IMR-90 (cell line): ENCODE measurements around the gene RNF17. TPM values are rescaled to one million over a fixed set of nuclear protein-coding genes. Genes with fewer than 3 reads are reported as not detected.

Source experiments
- ATAC-seq: fragments of 200-7000 bp; cut with Tn5 transposase; 2 replicates; pipeline ENCODE4 v1.9.1; 2020; ENCODE audit warnings: low read depth, mild to moderate bottlenecking, moderate library complexity
- BruUV-seq: library from RNA; stranded (reverse); fragments of 400-500 nt; replicated peaks from 2 replicates; lab custom pipeline; 2021; lab: Mats Ljungman, UMichigan
- CTCF ChIA-PET: fragments of 300-600 bp; formaldehyde crosslinking; extraction: SDS; loops from one replicate; lab custom pipeline; 2021; ENCODE audit warnings: antibody characterized with exemption; lab: Yijun Ruan, JAX
- POLR2A ChIA-PET: fragments of 300-600 bp; sonication (Branson Sonifier 250); formaldehyde crosslinking; loops from one replicate; lab custom pipeline; 2022; ENCODE audit warnings: antibody characterized with exemption; ENCODE audit not compliant: unreplicated experiment; lab: Charles Lee
- DNase-seq: peaks from one replicate; pipeline ENCODE4 v3.0.0; 2013
- H2AFZ ChIP-seq: replicated peaks from 2 replicates; pipeline ENCODE3; 2013; ENCODE audit warnings: low read length, mild to moderate bottlenecking; ENCODE audit not compliant: poor library complexity
- H2AK5ac ChIP-seq: 2 replicates; pipeline ENCODE4 v1.6.1; 2013; ENCODE audit warnings: low read depth, low read length, inconsistent platforms
- H2AK9ac ChIP-seq: replicated peaks from 2 replicates; pipeline ENCODE3; 2013; ENCODE audit warnings: mild to moderate bottlenecking, low read depth, low read length, moderate library complexity; ENCODE audit not compliant: poor library complexity
- H2BK120ac ChIP-seq: 2 replicates; pipeline ENCODE4 v1.6.1; 2013; ENCODE audit warnings: low read depth, low read length, inconsistent platforms
- H2BK15ac ChIP-seq: 3 replicates; pipeline ENCODE4 v1.6.1; 2013; ENCODE audit warnings: low read depth, low read length, inconsistent platforms
- H2BK20ac ChIP-seq: 2 replicates; pipeline ENCODE4 v1.6.1; 2013; ENCODE audit warnings: low read depth, mild to moderate bottlenecking, inconsistent platforms, low read length, moderate library complexity
- H2BK5ac ChIP-seq: 2 replicates; pipeline ENCODE4 v1.6.1; 2013; ENCODE audit warnings: mild to moderate bottlenecking, low read depth, low read length, inconsistent platforms; ENCODE audit not compliant: poor library complexity, severe bottlenecking
- H3K14ac ChIP-seq: replicated peaks from 2 replicates; pipeline ENCODE4 v1.6.1; 2013; ENCODE audit warnings: low read depth, low read length, inconsistent platforms
- H3K18ac ChIP-seq: 2 replicates; pipeline ENCODE4 v1.6.1; 2013; ENCODE audit warnings: low read depth, low read length, control low read depth
- H3K23ac ChIP-seq: 2 replicates; pipeline ENCODE4 v1.6.1; 2013; ENCODE audit warnings: low read depth, low read length, inconsistent platforms
- H3K27ac ChIP-seq: 2 replicates; pipeline ENCODE4 v1.5.1; 2013; ENCODE audit warnings: mild to moderate bottlenecking, control low read depth, low read length; ENCODE audit not compliant: insufficient read depth
- H3K27me3 ChIP-seq: 2 replicates; pipeline ENCODE4 v1.6.1; 2013; ENCODE audit warnings: low read length; ENCODE audit not compliant: control insufficient read depth, insufficient read depth
- H3K36me3 ChIP-seq: 2 replicates; pipeline ENCODE4 v1.6.1; 2013; ENCODE audit warnings: low read length, mixed read lengths; ENCODE audit not compliant: control insufficient read depth, insufficient read depth
- H3K4ac ChIP-seq: 2 replicates; pipeline ENCODE4 v1.6.1; 2013; ENCODE audit warnings: low read depth, low read length, inconsistent platforms
- H3K4me1 ChIP-seq: 2 replicates; pipeline ENCODE4 v1.6.1; 2013; ENCODE audit warnings: low read length, mixed read lengths; ENCODE audit not compliant: control insufficient read depth, insufficient read depth
- H3K4me2 ChIP-seq: 2 replicates; pipeline ENCODE4 v1.6.1; 2013; ENCODE audit warnings: low read depth, mild to moderate bottlenecking, control low read depth, low read length, moderate library complexity
- H3K4me3 ChIP-seq: 2 replicates; pipeline ENCODE4 v1.5.1; 2013; ENCODE audit warnings: low read depth, mild to moderate bottlenecking, control low read depth, low read length, moderate library complexity; ENCODE audit not compliant: insufficient read depth
- H3K56ac ChIP-seq: 2 replicates; pipeline ENCODE4 v1.6.1; 2013; ENCODE audit warnings: low read length, inconsistent platforms; ENCODE audit not compliant: insufficient read depth; ENCODE audit errors: extremely low read depth
- H3K79me1 ChIP-seq, 2 experiments: 2 replicates each; pipeline ENCODE4 v1.6.1; 2013; ENCODE audit warnings: low read length in 2 of 2, inconsistent platforms in 1 of 2, low read depth in 1 of 2
- H3K9ac ChIP-seq: 2 replicates; pipeline ENCODE4 v1.6.1; 2013; ENCODE audit warnings: low read depth, low read length, control low read depth
- H3K9me1 ChIP-seq: 2 replicates; pipeline ENCODE4 v1.6.1; 2013; ENCODE audit warnings: low read length, inconsistent platforms; ENCODE audit not compliant: insufficient read depth
- H3K9me3 ChIP-seq: 2 replicates; pipeline ENCODE4 v1.6.1; 2013; ENCODE audit warnings: low read length; ENCODE audit not compliant: control insufficient read depth, insufficient read depth
- H4K20me1 ChIP-seq: 2 replicates; pipeline ENCODE4 v1.6.1; 2013; ENCODE audit warnings: low read length, inconsistent platforms; ENCODE audit not compliant: insufficient read depth
- H4K5ac ChIP-seq: 2 replicates; pipeline ENCODE4 v1.6.1; 2013; ENCODE audit warnings: mild to moderate bottlenecking, low read depth, low read length, control low read depth
- H4K8ac ChIP-seq, 2 experiments: 2 replicates each; pipeline ENCODE4 v1.6.1; 2013; ENCODE audit warnings: low read depth in 2 of 2, low read length in 2 of 2, control low read depth in 1 of 2, inconsistent platforms in 1 of 2
- H4K91ac ChIP-seq: 2 replicates; pipeline ENCODE4 v1.6.1; 2013; ENCODE audit warnings: low read depth, low read length, inconsistent platforms; ENCODE audit not compliant: insufficient read depth
- ELK1 ChIP-seq: fragments of 150-350 bp; IDR thresholded peaks from 2 replicates; pipeline ENCODE4 v1.6.1; 2016; ENCODE audit warnings: low read depth, mild to moderate bottlenecking, low read length, moderate library complexity, borderline replicate concordance
- FOS ChIP-seq: fragments of 150-350 bp; IDR thresholded peaks from 2 replicates; pipeline ENCODE4 v1.6.1; 2016; ENCODE audit warnings: low read depth, low read length
- WGBS, 2 experiments: methylation state at CpG; one replicate each; pipeline versions ENCODE4 v1.1.5 to v1.1.7; 2013; ENCODE audit warnings: missing lambda C conversion rate in 2 of 2; ENCODE audit not compliant: insufficient read length in 1 of 2; ENCODE audit errors: extremely low coverage in 2 of 2; 5-methylcytosine and 5-hydroxymethylcytosine counted together
- dilution Hi-C: fragments of 300-500 bp; cut with HindIII; formaldehyde crosslinking; loops from one replicate; pipeline ENCODE4 v1.14.3; 2018; ENCODE audit warnings: low sequenced_read_pairs; ENCODE audit not compliant: unreplicated experiment
- in situ Hi-C: fragments of 300-500 bp; cut with MboI; formaldehyde crosslinking; loops from 3 replicates; pipeline ENCODE4 v1.14.3; 2019; ENCODE audit warnings: low sequenced_read_pairs, inconsistent platforms, mixed read lengths
- intact Hi-C: fragments of 100-400 bp; cut with micrococcal nuclease; formaldehyde crosslinking; loops from 2 replicates; pipeline ENCODE4 v1.10.0; 2022
- polyA plus RNA-seq, 3 experiments: library from polyadenylated mRNA; depleted of rRNA; stranded (reverse); fragments of >200 nt; gene quantifications; 2 replicates each; pipeline ENCODE4 v1.2.3, GENCODE V29; 2012; ENCODE audit warnings: low replicate concordance in 1 of 3
- total RNA-seq: library from RNA; depleted of rRNA; stranded (reverse); fragments of >200 nt; gene quantifications from 2 replicates; pipeline ENCODE4 v1.2.3, GENCODE V29; 2012

The RNF17 gene
- total and polyA plus RNA-seq, 2 of the 4 experiments (the other 2 are of a cell fraction) = 0.03 to 0.18 TPM

GRCh38 chr13:24741791-24742190 lies 22.2 kb upstream of the RNF17 start:
- ChIA-PET CTCF (no interaction called here), POLR2A (no interaction called here)
- intact Hi-C loops (no loop called here), dilution Hi-C loops (no loop called here), in situ Hi-C loops (no loop called here)
- Histone ChIP-seq H3K14ac (no peak overlapping the region), H3K27ac (no peak overlapping the region), H3K36me3 (no peaks in the 10 kb centered on the region), H3K27me3 (peaks cover 23% of the 10 kb centered on the region; the same call in 1 of the 2 replicates), H2BK15ac (no peak overlapping the region), H2AK9ac (peak overlapping the region; percentile 42), H4K8ac (no peak overlapping the region), H3K4me3 (no peak overlapping the region), H3K9me3 (no peaks in the 10 kb centered on the region), H4K20me1 (no peaks in the 10 kb centered on the region), H3K56ac (no peak overlapping the region), H3K4me2 (no peak overlapping the region), H2BK5ac (no peak overlapping the region), H3K23ac (no peak overlapping the region), H4K91ac (no peak overlapping the region), H2AK5ac (no peak overlapping the region), H2BK120ac (no peak overlapping the region), H3K18ac (no peak overlapping the region), H3K4ac (no peak overlapping the region), H4K5ac (no peak overlapping the region), H3K9ac (no peak overlapping the region), H3K79me1 (no peaks in the 10 kb centered on the region), H3K9me1 (no peaks in the 10 kb centered on the region), H2AFZ (no peak overlapping the region), H3K4me1 (no peaks in the 10 kb centered on the region), H2BK20ac (no peak overlapping the region)
- WGBS, 2 experiments = 83% methylated on average over 2 of the region's 8 CpGs; no CpG with 5 or more reads in 1 of the 2 experiments
- ATAC-seq (no peak), DNase-seq (no peak)
- TF ChIP-seq FOS (no peak), ELK1 (no peak)
- BruUV-seq = no TSS peak
